Caco-2 (cell line): Measurements from ENCODE around the gene SDR39U1. TPM values are rescaled to one million over a fixed set of nuclear protein-coding genes. Genes with fewer than 3 reads are reported as not detected.

Experiments used
- BruUV-seq: library from RNA; stranded (reverse); fragments of 400-500 nt; replicated peaks from 2 replicates; lab custom pipeline; 2021; lab: Mats Ljungman, UMichigan
- CTCF ChIA-PET: fragments of 300-600 bp; sonication (Branson Sonifier 250); formaldehyde crosslinking; loops from one replicate; lab custom pipeline; 2022; ENCODE audit warnings: antibody characterized with exemption; lab: Charles Lee
- POLR2A ChIA-PET: fragments of 300-600 bp; sonication (Branson Sonifier 250); formaldehyde crosslinking; loops from one replicate; lab custom pipeline; 2022; ENCODE audit warnings: antibody characterized with exemption; lab: Charles Lee
- DNase-seq, 2 experiments: peaks; one replicate each; pipeline versions ENCODE4 v3.0.0 to v3.0.0-alpha.2; 2020 to 2022
- H3K27me3 ChIP-seq: replicated peaks from 2 replicates; pipeline ENCODE4 v1.6.0; 2011; ENCODE audit warnings: low read length; ENCODE audit not compliant: control insufficient read depth, insufficient read depth
- H3K36me3 ChIP-seq: 2 replicates; pipeline ENCODE4 v1.5.1; 2011; ENCODE audit warnings: low read length; ENCODE audit not compliant: control insufficient read depth, insufficient read depth
- H3K4me1 ChIP-seq: fragments of 250-450 bp; sonication (Bioruptor Pico); 2 replicates; pipeline ENCODE4 v1.5.1; 2020; ENCODE audit warnings: mild to moderate bottlenecking
- H3K4me3 ChIP-seq: 2 replicates; pipeline ENCODE4 v1.5.1; 2011; ENCODE audit warnings: low read depth, mild to moderate bottlenecking, control low read depth, low read length
- H3K9me3 ChIP-seq: fragments of 250-450 bp; sonication (Bioruptor Pico); 2 replicates; pipeline ENCODE4 v1.5.1; 2020; ENCODE audit warnings: mild to moderate bottlenecking, moderate library complexity
- H3K27ac Mint-ChIP-seq: one replicate; pipeline ENCODE4 v1.8.0; 2022; ENCODE audit warnings: mixed read lengths; ENCODE audit not compliant: unreplicated experiment
- H3K27me3 Mint-ChIP-seq: one replicate; pipeline ENCODE4 v1.8.0; 2022; ENCODE audit warnings: mixed read lengths; ENCODE audit not compliant: insufficient read depth, unreplicated experiment
- H3K36me3 Mint-ChIP-seq: one replicate; pipeline ENCODE4 v1.8.0; 2022; ENCODE audit warnings: mild to moderate bottlenecking, mixed read lengths; ENCODE audit not compliant: insufficient read depth, unreplicated experiment
- H3K4me1 Mint-ChIP-seq: one replicate; pipeline ENCODE4 v1.8.0; 2022; ENCODE audit warnings: low read depth, mixed read lengths; ENCODE audit not compliant: unreplicated experiment
- H3K4me3 Mint-ChIP-seq: one replicate; pipeline ENCODE4 v1.8.0; 2022; ENCODE audit warnings: mild to moderate bottlenecking, moderate library complexity, mixed read lengths; ENCODE audit not compliant: unreplicated experiment
- H3K9me3 Mint-ChIP-seq: one replicate; pipeline ENCODE4 v1.8.0; 2022; ENCODE audit warnings: mixed read lengths; ENCODE audit not compliant: unreplicated experiment
- intact Hi-C: fragments of 100-400 bp; cut with micrococcal nuclease; formaldehyde crosslinking; loops from one replicate; pipeline ENCODE4 v1.10.0; 2022; ENCODE audit not compliant: unreplicated experiment
- total RNA-seq: library from RNA; stranded (reverse); gene quantifications from 2 replicates; pipeline ENCODE4 v1.2.3, GENCODE V29; 2022
- TF ChIP-seq, protein P1 (sequence below), 2 experiments: fragments of 200-600 bp in 1 of 2; IDR thresholded peaks; 1 replicate in 1 of 2; 2 replicates in 1 of 2; pipeline versions ENCODE4 v1.5.1 to v1.8.0; 2011 to 2022; ENCODE audit warnings: antibody characterized with exemption in 1 of 2, control low read depth in 1 of 2, inconsistent platforms in 1 of 2, low read depth in 1 of 2, low read length in 1 of 2, mild to moderate bottlenecking in 1 of 2, moderate library complexity in 1 of 2; ENCODE audit not compliant: insufficient read depth in 1 of 2, severe bottlenecking in 1 of 2, unreplicated experiment in 1 of 2

SDR39U1 gene
- total RNA-seq, 1 experiment from 2014 or later: 44.1 TPM

- POLR2A ChIA-PET: no interaction called here
- BruUV-seq: no TSS peak
Observed at GRCh38 chr14:24404814-24405213, 37.8 kb downstream of the SDR39U1 start.

DNA sequence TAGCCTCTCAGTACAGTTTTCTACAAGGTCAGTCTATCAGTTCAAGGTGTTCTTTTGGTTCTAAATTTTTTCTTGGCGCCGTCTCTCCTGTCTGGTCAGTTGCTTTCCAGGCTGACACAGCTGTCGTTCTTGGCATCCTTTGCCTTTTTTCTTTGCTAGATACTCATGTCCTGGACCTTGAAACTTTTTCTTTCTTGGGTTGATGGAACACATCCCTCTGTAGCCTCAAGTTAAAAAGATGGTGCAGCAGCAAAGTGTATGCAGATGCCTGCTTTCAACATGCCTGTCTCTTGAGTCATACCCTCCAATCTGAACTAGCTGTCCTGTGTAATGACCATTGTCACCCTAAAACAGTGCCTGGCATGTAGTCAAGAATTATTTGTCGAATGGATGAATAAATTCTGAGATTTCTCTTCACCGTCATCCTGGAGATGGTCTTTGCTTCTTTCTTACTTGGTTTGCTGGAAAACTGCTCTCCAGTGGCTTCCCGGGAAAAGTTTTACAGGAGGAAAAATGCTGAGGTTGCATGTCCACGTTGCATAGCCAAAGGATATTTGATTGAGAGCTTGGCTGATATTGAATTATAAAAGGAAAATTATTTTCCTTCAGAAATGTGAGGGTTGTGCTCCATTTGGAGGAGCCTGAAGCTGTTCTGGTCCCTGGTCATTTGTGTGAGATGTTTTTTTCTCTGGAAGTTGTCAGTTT, 39.1 kb downstream of the SDR39U1 start:
- DNase-seq: no peak
- Histone ChIP-seq H3K36me3 (no peaks in the 10 kb centered on the region), H3K27me3 (no peaks in the 10 kb centered on the region), H3K9me3 (no peaks in the 10 kb centered on the region), H3K4me3 (no peak overlapping the region), H3K4me1 (peaks cover 11% of the 10 kb centered on the region)
- TF ChIP-seq, protein P1, sequence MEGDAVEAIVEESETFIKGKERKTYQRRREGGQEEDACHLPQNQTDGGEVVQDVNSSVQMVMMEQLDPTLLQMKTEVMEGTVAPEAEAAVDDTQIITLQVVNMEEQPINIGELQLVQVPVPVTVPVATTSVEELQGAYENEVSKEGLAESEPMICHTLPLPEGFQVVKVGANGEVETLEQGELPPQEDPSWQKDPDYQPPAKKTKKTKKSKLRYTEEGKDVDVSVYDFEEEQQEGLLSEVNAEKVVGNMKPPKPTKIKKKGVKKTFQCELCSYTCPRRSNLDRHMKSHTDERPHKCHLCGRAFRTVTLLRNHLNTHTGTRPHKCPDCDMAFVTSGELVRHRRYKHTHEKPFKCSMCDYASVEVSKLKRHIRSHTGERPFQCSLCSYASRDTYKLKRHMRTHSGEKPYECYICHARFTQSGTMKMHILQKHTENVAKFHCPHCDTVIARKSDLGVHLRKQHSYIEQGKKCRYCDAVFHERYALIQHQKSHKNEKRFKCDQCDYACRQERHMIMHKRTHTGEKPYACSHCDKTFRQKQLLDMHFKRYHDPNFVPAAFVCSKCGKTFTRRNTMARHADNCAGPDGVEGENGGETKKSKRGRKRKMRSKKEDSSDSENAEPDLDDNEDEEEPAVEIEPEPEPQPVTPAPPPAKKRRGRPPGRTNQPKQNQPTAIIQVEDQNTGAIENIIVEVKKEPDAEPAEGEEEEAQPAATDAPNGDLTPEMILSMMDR (IDR thresholded peaks at IDR 0.05; ENCODE audit: insufficient read depth in 1 of 2, low read depth in 1 of 2, low read length in 1 of 2, severe bottlenecking in 1 of 2, unreplicated experiment in 1 of 2): no peak
- H3K27ac Mint-ChIP-seq: no peak overlapping the region
- intact Hi-C loops: no loop called here
- no peaks in the 10 kb centered on the region for H3K36me3 Mint-ChIP-seq
- peaks cover 33% of the 10 kb centered on the region for H3K4me1 Mint-ChIP-seq
- no peak overlapping the region for H3K4me3 Mint-ChIP-seq
- CTCF ChIA-PET: no interaction called here
- no peaks in the 10 kb centered on the region for H3K27me3 Mint-ChIP-seq
- POLR2A ChIA-PET: no interaction called here
- BruUV-seq: no TSS peak
- no peaks in the 10 kb centered on the region for H3K9me3 Mint-ChIP-seq

More at GRCh38 chr14:24404814-24405213, 37.8 kb downstream of the SDR39U1 start:
- Histone ChIP-seq H3K4me1 (peaks cover 6% of the 10 kb centered on the region), H3K4me3 (no peak overlapping the region), H3K27me3 (no peaks in the 10 kb centered on the region), H3K9me3 (no peaks in the 10 kb centered on the region), H3K36me3 (no peaks in the 10 kb centered on the region)
- CTCF ChIA-PET: interaction anchor here (1.0 kb wide), 1 partner anchor 71 kb away, joined by 4 read pairs; no protein-coding TSS in a partner anchor
- Mint-ChIP-seq H3K4me1 (peaks cover 27% of the 10 kb centered on the region), H3K36me3 (no peaks in the 10 kb centered on the region), H3K27ac (no peak overlapping the region), H3K9me3 (no peaks in the 10 kb centered on the region), H3K4me3 (no peak overlapping the region), H3K27me3 (no peaks in the 10 kb centered on the region)
- TF ChIP-seq, protein P1 (IDR thresholded peaks at IDR 0.05; ENCODE audit: insufficient read depth in 1 of 2, low read depth in 1 of 2, low read length in 1 of 2, severe bottlenecking in 1 of 2, unreplicated experiment in 1 of 2): no peak
- DNase-seq: no peak
- intact Hi-C loops: no loop called here

- Histone ChIP-seq H3K27me3 (no peaks in the 10 kb centered on the region), H3K36me3 (no peaks in the 10 kb centered on the region), H3K4me1 (peaks cover 11% of the 10 kb centered on the region), H3K4me3 (no peak overlapping the region), H3K9me3 (no peaks in the 10 kb centered on the region)
- H3K27ac Mint-ChIP-seq: no peak overlapping the region
- peaks cover 40% of the 10 kb centered on the region for H3K4me1 Mint-ChIP-seq
- CTCF ChIA-PET: no interaction called here
- no peaks in the 10 kb centered on the region for H3K36me3 Mint-ChIP-seq
- intact Hi-C loops: no loop called here
- no peaks in the 10 kb centered on the region for H3K27me3 Mint-ChIP-seq
- H3K4me3 Mint-ChIP-seq: no peak overlapping the region
- TF ChIP-seq, protein P1 (IDR thresholded peaks at IDR 0.05; ENCODE audit: insufficient read depth in 1 of 2, low read depth in 1 of 2, low read length in 1 of 2, severe bottlenecking in 1 of 2, unreplicated experiment in 1 of 2): no peak
- POLR2A ChIA-PET: no interaction called here
- DNase-seq: no peak
- BruUV-seq: TSS peak; percentile 21
- no peaks in the 10 kb centered on the region for H3K9me3 Mint-ChIP-seq
Observed at GRCh38 chr14:24401810-24402702, 40.5 kb downstream of the SDR39U1 start.
